DOHH2 (cell line): Measurements from ENCODE around the gene APOBEC3G.
"Not testable (repeated sequence)": the region's sequence is repeated elsewhere in the genome, so short reads cannot be mapped to it uniquely, and the experiment has no call there.

Experiments
- CTCF ChIP-seq: fragments of 200-600 bp; sonication (generic); IDR thresholded peaks from one replicate; pipeline ENCODE4 v1.5.1; 2014; ENCODE audit warnings: antibody characterized with exemption, mild to moderate bottlenecking, low read depth, low read length; ENCODE audit not compliant: poor library complexity, severe bottlenecking
- EZH2phosphoT487 ChIP-seq: fragments of 200-600 bp; sonication (generic); IDR thresholded peaks from 2 replicates; pipeline ENCODE4 v1.6.1; 2017; ENCODE audit warnings: borderline replicate concordance, mild to moderate bottlenecking, antibody characterized with exemption, low read length, moderate library complexity, mixed read lengths

- TF ChIP-seq CTCF, EZH2phosphoT487: not testable (repeated sequence)
Observed at GRCh38 chr22:39037071-39037470, 40.0 kb upstream of the APOBEC3G start.
